HG02798 (cell line): ENCODE results near the gene RPP30.
"Not testable (repeated sequence)": the region's sequence is repeated elsewhere in the genome, so short reads cannot be mapped to it uniquely, and the experiment has no call there.

Experiments used
- ATAC-seq: cut with Tn5 transposase; IDR thresholded peaks from one replicate; pipeline ENCODE4 v1.9.1; 2021; ENCODE audit warnings: mild to moderate bottlenecking; ENCODE audit not compliant: unreplicated experiment, poor library complexity

RPP30 gene

DNA sequence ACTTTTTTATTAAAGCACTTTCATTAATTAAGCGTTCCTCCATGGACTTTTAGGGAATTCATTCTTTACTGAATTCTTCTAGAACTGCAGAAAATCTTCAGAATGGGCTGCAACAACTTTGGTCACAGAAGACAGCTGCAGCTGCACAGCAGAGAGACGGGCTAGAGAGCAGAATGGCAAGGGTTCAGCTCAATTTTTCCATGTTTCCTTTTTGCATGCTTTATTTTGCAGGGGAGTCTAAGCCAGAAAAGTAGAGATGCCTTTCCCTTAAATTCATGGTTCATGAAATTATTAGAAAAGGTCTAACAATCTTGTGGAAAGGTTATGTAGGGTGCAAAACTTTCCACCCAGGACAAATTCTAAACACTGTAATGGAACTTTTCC is 64.5 kb downstream of the RPP30 start:
- no peak for ATAC-seq

DNA sequence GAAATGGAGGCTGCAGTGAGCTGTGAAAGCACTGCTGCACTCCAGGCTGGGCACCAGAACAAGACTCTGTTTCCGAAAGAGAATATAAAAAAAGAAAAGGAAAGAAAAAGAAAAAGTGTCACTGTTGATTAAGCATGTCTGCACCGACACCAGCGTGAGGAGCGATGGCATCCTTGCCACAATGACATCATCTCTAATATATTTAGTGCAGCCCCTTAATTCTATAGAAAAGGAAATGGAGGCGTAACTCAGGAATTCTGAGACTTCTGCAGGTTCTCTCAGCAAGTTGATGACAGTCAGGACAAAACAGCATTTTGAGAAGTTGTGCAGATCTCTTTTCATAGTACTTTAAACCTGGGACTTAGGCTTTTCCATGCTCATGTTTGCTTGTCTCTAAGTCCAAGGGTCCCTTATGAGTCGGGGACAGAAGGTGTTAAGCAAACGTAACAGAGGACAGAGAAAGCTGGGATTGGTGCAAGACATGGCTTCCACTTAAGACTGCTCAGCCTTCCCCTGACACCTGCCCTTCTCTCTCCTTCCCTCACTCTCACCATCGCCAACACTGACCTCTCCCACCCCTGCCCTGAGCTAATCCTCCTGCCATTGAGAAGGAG is 66.0 kb downstream of the RPP30 start:
- ATAC-seq: no peak

DNA sequence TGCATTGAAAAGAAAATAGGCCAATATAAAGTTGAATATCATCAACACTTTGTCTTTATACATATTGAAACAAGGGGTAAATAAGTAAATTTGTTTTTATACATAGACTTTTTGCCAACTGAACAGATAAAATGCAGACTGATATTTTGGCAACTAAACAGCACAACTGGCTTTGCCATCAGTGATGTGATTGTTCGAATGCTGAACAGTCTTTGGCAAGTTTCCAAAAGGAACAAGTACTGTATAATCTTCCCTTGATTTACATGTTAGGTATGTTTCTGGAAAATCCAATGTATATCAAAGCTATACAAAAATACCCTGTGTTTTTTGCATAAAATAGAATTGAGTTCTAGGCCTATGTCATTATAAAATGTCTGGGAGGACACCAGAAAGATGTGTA is 67.3 kb downstream of the RPP30 start:
- ATAC-seq: no peak

DNA sequence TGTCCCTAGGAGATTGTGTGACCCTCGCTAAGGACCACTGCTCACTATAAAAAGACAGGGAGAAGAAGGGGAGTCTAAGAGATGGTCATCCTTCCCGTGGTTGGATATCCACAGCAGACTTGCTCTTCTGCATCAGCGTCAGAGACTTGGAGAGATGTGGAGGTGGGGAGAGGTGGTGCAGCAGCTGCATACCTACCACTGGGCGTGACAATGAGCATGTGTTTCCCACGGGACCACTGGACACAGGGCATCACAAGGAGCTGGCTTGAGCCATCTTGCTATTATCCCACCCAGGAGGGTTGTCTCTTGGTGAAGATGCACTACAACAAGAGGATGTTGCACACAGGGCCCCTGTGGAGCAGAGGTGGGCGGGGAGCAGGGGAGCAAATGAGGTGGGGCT is 67.9 kb downstream of the RPP30 start:
- no peak for ATAC-seq

DNA sequence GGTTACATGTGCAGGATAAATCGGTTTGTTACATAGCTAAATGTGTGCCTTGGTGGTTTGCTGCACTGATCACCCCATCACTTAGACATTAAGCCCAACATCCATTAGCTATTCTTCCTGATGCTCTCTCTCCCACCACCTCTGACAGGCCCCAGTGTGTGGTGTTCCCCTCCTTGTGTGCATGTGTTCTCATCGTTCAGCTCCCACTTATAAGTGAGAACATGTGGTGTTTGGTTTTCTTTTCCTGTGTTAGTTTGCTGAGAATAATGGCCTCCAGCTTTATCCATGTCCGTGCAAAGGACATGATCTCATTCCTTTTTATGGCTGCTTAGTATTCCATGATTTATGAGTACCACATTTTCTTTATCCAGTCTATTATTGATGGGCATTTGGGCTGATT is 71.2 kb downstream of the RPP30 start:
- ATAC-seq: not testable (repeated sequence)

DNA sequence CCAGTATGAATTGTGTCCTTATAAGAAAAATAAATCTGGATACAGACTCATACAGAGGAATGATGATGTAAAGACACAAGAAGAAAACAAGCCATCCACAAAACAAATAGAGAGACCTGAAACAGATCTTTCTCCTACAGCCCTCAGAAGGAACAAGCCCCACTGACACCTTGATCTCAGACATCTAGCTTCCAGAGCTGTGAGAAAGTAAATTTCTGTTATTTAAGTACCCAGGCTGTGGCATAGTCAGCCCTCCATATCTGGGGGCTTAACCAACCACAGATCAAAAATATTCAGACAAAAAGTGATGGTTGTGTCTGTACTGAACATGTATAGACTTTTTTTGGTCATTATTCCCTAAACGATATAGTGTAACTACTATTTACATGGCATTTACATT is 73.0 kb downstream of the RPP30 start:
- no peak for ATAC-seq

DNA sequence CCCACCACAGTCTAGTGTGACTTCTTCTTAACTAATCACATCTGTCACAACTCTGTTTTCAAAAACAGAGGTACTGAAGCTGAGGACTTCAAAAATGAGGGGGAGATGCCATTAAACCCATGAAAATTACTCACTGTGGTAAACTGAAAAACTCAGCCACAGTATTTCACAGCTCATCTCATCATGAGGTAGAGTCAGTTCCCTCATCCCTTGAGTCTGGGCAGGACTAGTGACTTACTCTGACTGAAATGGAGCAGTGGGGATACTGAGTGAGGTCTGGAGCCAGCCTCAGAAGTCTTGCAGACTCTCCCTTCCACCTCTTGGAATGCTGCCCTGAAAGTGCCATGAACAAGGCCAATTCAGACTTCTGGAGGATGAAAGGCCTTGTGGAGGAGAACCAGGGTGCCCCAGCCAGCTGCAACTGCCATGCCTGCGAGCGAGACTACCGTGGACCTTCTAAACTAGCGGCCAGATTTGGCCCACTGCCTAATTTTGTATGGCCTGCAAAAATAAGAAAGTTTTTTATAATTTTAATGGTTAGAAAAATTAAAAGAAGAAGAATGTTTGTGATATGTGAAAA is 73.8 kb downstream of the RPP30 start:
- ATAC-seq: no peak

DNA sequence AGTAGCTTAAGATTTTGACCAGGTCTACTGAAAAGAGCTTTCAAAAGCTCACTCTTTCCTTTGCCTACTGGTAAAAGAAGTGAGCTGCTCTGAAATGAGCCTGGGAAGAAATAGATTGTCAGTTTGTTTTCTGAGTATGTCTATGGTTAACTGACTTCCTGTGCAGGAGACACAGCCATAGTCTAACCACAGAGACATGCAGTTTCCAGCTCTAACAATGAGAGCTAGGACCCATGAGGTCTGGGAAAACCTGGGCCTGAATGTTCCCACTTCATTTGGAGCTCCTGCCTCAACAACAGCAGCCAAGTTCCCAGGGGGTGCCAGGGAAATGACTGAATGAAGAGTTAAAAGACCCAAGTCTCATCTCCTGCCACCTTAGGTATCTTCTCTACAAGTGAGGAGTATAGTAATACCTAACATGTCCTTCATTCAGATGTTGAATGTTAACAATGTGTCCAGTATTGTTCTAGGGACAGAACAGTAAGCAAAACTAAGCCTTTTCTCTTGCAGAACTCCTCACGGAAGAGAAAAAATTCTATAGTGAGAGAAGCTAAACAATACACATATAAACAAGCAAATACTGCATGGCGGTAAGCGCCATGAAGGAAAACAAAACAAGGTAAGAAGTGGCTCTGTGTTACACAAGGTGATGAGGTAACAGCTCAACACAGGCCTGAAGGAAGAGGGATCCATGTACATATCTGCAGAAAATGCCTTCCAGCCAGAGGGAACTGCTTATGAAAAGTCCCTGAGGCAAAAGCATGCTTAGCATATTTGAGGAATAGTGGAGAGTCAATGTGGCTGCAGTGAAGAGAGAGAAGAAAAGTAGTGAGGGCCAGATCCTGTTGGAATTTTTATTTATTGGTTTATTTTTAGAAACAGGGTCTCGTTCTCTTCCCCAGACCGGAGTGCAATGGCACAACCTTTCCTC is 75.5 kb downstream of the RPP30 start:
- ATAC-seq: peak; percentile 43
